Astrocyte of the cerebellum (primary cell): ENCODE results near the gene EVL.

Experiments
- DNase-seq: peaks from one replicate; pipeline ENCODE4 v3.0.0-alpha.2; 2011; ENCODE audit warnings: low read depth
- H3K4me3 ChIP-seq: 2 replicates; pipeline ENCODE4 v1.5.1; 2011; ENCODE audit warnings: mild to moderate bottlenecking, low read depth, low read length, moderate library complexity
- CTCF ChIP-seq: IDR thresholded peaks from 2 replicates; pipeline ENCODE4 v1.5.1; 2012; ENCODE audit warnings: low read length, low read depth, moderate library complexity, mild to moderate bottlenecking; ENCODE audit errors: missing control alignments
- in situ Hi-C: cut with HindIII; loops from 2 replicates; pipeline ENCODE4 v1.10.0; 2017; ENCODE audit warnings: low sequenced_read_pairs

EVL gene

GRCh38 chr14:100191584-100192249, 126.5 kb downstream of the EVL start:
- in situ Hi-C loops: no loop called here
- no peak for TF ChIP-seq CTCF
- no peak for DNase-seq
- no peak overlapping the region for H3K4me3 ChIP-seq

- in situ Hi-C loops: no loop called here
- no peak for DNase-seq
- TF ChIP-seq CTCF: no peak
- peak overlapping the region; percentile 44 for H3K4me3 ChIP-seq
Observed at GRCh38 chr14:100192250-100192671, 127.0 kb downstream of the EVL start.

GRCh38 chr14:100192672-100193416, 127.6 kb downstream of the EVL start:
- TF ChIP-seq CTCF: peak; percentile 75
- in situ Hi-C loops: no loop called here
- peak overlapping the region; percentile 44 for H3K4me3 ChIP-seq
- DNase-seq: peak; percentile 93
